GM23338 (cell line): ENCODE measurements around the gene MCTP2. TPM values are rescaled to one million over a fixed set of nuclear protein-coding genes. Genes with fewer than 3 reads are reported as not detected.
A peak's percentile ranks its signal among the peaks of the same experiment; 100 is the strongest.

Experiments
- ATAC-seq: fragments of 200-7000 bp; cut with Tn5 transposase; 3 replicates; pipeline ENCODE4 v1.9.1; 2020
- DNase-seq: peaks from one replicate; pipeline ENCODE4 v3.0.0-alpha.2; 2015; ENCODE audit warnings: low spot score
- H2AFZ ChIP-seq: fragments of 200-600 bp; sonication (generic); 2 replicates; pipeline ENCODE4 v1.8.0; 2016; ENCODE audit warnings: antibody characterized with exemption, mild to moderate bottlenecking, moderate library complexity
- H3F3A ChIP-seq: fragments of 200-600 bp; sonication (generic); replicated peaks from 2 replicates; pipeline ENCODE4 v1.8.0; 2017; ENCODE audit warnings: antibody characterized with exemption, mixed run types, low read depth
- H3K27ac ChIP-seq: fragments of 200-600 bp; sonication (generic); 2 replicates; pipeline ENCODE4 v1.6.1; 2016; ENCODE audit warnings: low read depth
- H3K27me3 ChIP-seq: fragments of 200-600 bp; sonication (generic); 2 replicates; pipeline ENCODE4 v1.8.0; 2016; ENCODE audit warnings: mild to moderate bottlenecking, mixed run types, moderate library complexity; ENCODE audit not compliant: insufficient read depth
- H3K36me3 ChIP-seq: fragments of 200-600 bp; sonication (generic); 2 replicates; pipeline ENCODE4 v1.8.0; 2016; ENCODE audit warnings: mild to moderate bottlenecking; ENCODE audit not compliant: insufficient read depth
- H3K4me1 ChIP-seq: fragments of 200-600 bp; sonication (generic); 2 replicates; pipeline ENCODE4 v1.8.0; 2016; ENCODE audit warnings: mild to moderate bottlenecking, moderate library complexity; ENCODE audit not compliant: insufficient read depth
- H3K4me2 ChIP-seq: fragments of 200-600 bp; sonication (generic); 2 replicates; pipeline ENCODE4 v1.7.1; 2017; ENCODE audit warnings: mixed run types
- H3K4me3 ChIP-seq: fragments of 200-600 bp; sonication (generic); 2 replicates; pipeline ENCODE4 v1.6.1; 2016; ENCODE audit warnings: mixed run types
- H3K79me2 ChIP-seq: fragments of 200-600 bp; sonication (generic); replicated peaks from 2 replicates; pipeline ENCODE4 v1.8.0; 2017; ENCODE audit warnings: mild to moderate bottlenecking; ENCODE audit not compliant: insufficient read depth
- H3K9me2 ChIP-seq: fragments of 200-600 bp; sonication (generic); 2 replicates; pipeline ENCODE4 v1.8.0; 2017; ENCODE audit not compliant: insufficient read depth
- H4K20me1 ChIP-seq: fragments of 200-600 bp; sonication (generic); replicated peaks from 2 replicates; pipeline ENCODE4 v1.8.0; 2017; ENCODE audit warnings: mild to moderate bottlenecking; ENCODE audit not compliant: insufficient read depth
- H3K27ac Mint-ChIP-seq: 2 replicates; pipeline ENCODE4 v1.8.0; 2020; ENCODE audit warnings: inconsistent platforms, mild to moderate bottlenecking, moderate library complexity, mixed read lengths
- H3K27me3 Mint-ChIP-seq: 3 replicates; pipeline ENCODE4 v1.8.0; 2022; ENCODE audit warnings: low read depth, mild to moderate bottlenecking, moderate library complexity, mixed read lengths, inconsistent platforms; ENCODE audit not compliant: insufficient read depth, poor library complexity
- H3K36me3 Mint-ChIP-seq: 3 replicates; pipeline ENCODE4 v1.8.0; 2021; ENCODE audit warnings: low read depth, mild to moderate bottlenecking, inconsistent platforms, moderate library complexity, mixed read lengths
- H3K4me1 Mint-ChIP-seq: 3 replicates; pipeline ENCODE4 v1.8.0; 2020; ENCODE audit warnings: mild to moderate bottlenecking, inconsistent platforms, mixed read lengths
- H3K4me3 Mint-ChIP-seq: 3 replicates; pipeline ENCODE4 v1.8.0; 2021; ENCODE audit warnings: moderate library complexity, mild to moderate bottlenecking, inconsistent platforms, mixed read lengths
- H3K9me3 Mint-ChIP-seq: 3 replicates; pipeline ENCODE4 v1.8.0; 2020; ENCODE audit warnings: moderate library complexity, mild to moderate bottlenecking, inconsistent platforms, mixed read lengths
- CREB1 ChIP-seq: fragments of 250-450 bp; sonication (Bioruptor Pico); IDR thresholded peaks from 2 replicates; pipeline ENCODE4 v1.5.0; 2020; ENCODE audit warnings: low read depth, mild to moderate bottlenecking, moderate library complexity
- EZH2 ChIP-seq: fragments of 200-600 bp; sonication (generic); IDR thresholded peaks from one replicate; pipeline ENCODE4 v1.8.0; 2017; ENCODE audit warnings: antibody characterized with exemption, mild to moderate bottlenecking, low read depth; ENCODE audit not compliant: unreplicated experiment
- EZH2phosphoT487 ChIP-seq: fragments of 200-600 bp; sonication (generic); IDR thresholded peaks from one replicate; pipeline ENCODE4 v1.8.1; 2018; ENCODE audit warnings: antibody characterized with exemption; ENCODE audit not compliant: unreplicated experiment
- JUNB ChIP-seq: IDR thresholded peaks from one replicate; pipeline ENCODE4 v1.6.1; 2016; ENCODE audit warnings: antibody characterized with exemption; ENCODE audit not compliant: unreplicated experiment
- NANOG ChIP-seq: IDR thresholded peaks from 2 replicates; pipeline ENCODE4 v1.6.1; 2016; ENCODE audit warnings: antibody characterized with exemption, borderline replicate concordance
- ZNF114 ChIP-seq: fragments of 250-450 bp; sonication (Bioruptor Pico); IDR thresholded peaks from 2 replicates; pipeline ENCODE4 v1.5.0; 2020; ENCODE audit warnings: mild to moderate bottlenecking, moderate library complexity
- ZNF331 ChIP-seq: fragments of 250-450 bp; sonication (Bioruptor Pico); IDR thresholded peaks from 2 replicates; pipeline ENCODE4 v1.5.0; 2020; ENCODE audit warnings: low read depth, mild to moderate bottlenecking, moderate library complexity
- ZNF462 ChIP-seq: fragments of 250-450 bp; sonication (Bioruptor Pico); IDR thresholded peaks from 2 replicates; pipeline ENCODE4 v1.5.0; 2020; ENCODE audit warnings: mild to moderate bottlenecking, moderate library complexity
- polyA plus RNA-seq: library from polyadenylated mRNA; unstranded; fragments of >200 nt; fragmentation: Nextera tagmentation; extraction: Ambion mirVana; gene quantifications from 2 replicates; pipeline ENCODE4 v1.2.1, GENCODE V29; 2016
- total RNA-seq: library from RNA; depleted of rRNA; stranded (reverse); fragments of >200 nt; shearing (Covaris generic); gene quantifications from 2 replicates; pipeline ENCODE4 v1.2.3, GENCODE V29; 2014
- TF ChIP-seq, protein P1 (sequence below): IDR thresholded peaks from one replicate; pipeline ENCODE4 v1.6.1; 2018; ENCODE audit warnings: antibody characterized with exemption; ENCODE audit not compliant: unreplicated experiment

The MCTP2 gene
- total and polyA plus RNA-seq, 2 experiments from 2014 or later: 1.8 to 5.5 TPM

DNA sequence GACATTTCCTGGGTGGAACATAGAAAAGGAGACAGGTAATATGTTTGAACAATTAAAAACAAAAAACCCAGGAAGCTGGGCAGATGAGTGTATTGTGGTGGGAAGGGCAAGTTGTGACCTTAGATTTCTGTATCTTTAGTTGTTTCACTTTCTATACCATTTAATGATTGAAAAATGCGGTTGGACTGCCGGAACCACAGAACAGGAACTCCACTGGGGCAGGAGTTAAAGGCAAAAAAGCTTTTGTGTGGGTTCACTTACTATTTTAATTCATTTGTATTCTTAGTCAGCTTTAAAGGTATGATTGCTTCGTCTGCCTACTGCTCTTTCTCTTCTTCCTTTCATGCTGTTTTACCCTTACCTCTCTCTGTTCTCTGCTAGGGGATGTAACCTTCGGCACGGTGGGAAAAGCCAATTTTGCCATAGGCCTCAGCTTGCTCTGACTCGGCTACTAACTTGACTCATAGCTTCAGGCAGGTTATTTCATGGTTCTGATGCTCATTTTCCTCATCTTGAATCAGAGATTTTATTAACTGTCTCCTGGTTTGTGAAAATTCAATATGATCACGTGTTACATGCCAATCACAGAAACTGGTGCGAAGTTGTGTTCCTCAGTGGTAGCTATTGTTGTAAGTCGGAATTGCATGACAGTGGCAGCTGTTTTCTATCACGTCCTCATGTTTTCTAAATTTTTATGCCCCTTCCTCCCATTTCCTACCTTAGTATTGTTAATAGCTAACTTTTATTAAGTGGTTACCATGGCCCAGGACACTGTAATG, 1.6 kb upstream of the MCTP2 start:
- Mint-ChIP-seq H3K4me3 (peak overlapping the region; percentile 79), H3K9me3 (no peaks in the 10 kb centered on the region), H3K27ac (no peak overlapping the region), H3K4me1 (peaks cover 32% of the 10 kb centered on the region), H3K27me3 (peaks cover 13% of the 10 kb centered on the region), H3K36me3 (no peaks in the 10 kb centered on the region)
- no peak for TF ChIP-seq NANOG
- TF ChIP-seq ZNF114 (CRISPR knock-in tag): no peak
- TF ChIP-seq, protein P1, sequence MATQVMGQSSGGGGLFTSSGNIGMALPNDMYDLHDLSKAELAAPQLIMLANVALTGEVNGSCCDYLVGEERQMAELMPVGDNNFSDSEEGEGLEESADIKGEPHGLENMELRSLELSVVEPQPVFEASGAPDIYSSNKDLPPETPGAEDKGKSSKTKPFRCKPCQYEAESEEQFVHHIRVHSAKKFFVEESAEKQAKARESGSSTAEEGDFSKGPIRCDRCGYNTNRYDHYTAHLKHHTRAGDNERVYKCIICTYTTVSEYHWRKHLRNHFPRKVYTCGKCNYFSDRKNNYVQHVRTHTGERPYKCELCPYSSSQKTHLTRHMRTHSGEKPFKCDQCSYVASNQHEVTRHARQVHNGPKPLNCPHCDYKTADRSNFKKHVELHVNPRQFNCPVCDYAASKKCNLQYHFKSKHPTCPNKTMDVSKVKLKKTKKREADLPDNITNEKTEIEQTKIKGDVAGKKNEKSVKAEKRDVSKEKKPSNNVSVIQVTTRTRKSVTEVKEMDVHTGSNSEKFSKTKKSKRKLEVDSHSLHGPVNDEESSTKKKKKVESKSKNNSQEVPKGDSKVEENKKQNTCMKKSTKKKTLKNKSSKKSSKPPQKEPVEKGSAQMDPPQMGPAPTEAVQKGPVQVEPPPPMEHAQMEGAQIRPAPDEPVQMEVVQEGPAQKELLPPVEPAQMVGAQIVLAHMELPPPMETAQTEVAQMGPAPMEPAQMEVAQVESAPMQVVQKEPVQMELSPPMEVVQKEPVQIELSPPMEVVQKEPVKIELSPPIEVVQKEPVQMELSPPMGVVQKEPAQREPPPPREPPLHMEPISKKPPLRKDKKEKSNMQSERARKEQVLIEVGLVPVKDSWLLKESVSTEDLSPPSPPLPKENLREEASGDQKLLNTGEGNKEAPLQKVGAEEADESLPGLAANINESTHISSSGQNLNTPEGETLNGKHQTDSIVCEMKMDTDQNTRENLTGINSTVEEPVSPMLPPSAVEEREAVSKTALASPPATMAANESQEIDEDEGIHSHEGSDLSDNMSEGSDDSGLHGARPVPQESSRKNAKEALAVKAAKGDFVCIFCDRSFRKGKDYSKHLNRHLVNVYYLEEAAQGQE: no peak
- TF ChIP-seq CREB1 (CRISPR knock-in tag): no peak
- TF ChIP-seq JUNB: no peak
- TF ChIP-seq EZH2: no peak
- TF ChIP-seq ZNF462 (CRISPR knock-in tag): no peak
- no peak for TF ChIP-seq EZH2phosphoT487
- TF ChIP-seq ZNF331 (CRISPR knock-in tag): no peak
- Histone ChIP-seq H3K36me3 (no peaks in the 10 kb centered on the region), H3K4me1 (peaks cover 35% of the 10 kb centered on the region), H4K20me1 (no peaks in the 10 kb centered on the region), H3K27me3 (peaks cover 31% of the 10 kb centered on the region), H3K4me2 (peak overlapping the region; percentile 90), H3K9me2 (no peaks in the 10 kb centered on the region), H3K79me2 (no peaks in the 10 kb centered on the region), H2AFZ (no peak overlapping the region), H3F3A (peaks cover 7% of the 10 kb centered on the region; the same call in 1 of the 2 replicates), H3K4me3 (peak overlapping the region; percentile 53; the same call in 1 of the 2 replicates), H3K27ac (no peak overlapping the region)
- ATAC-seq (no peak), DNase-seq (no peak)
